ENCODE results near the gene SPDYE9. TPM values are rescaled to one million over a fixed set of nuclear protein-coding genes. Genes with fewer than 3 reads are reported as not detected.
"Not testable (repeated sequence)": the region's sequence is repeated elsewhere in the genome, so short reads cannot be mapped to it uniquely, and the experiment has no call there.

Gene SPDYE9
- total RNA-seq, 5 donors from 2014 or later (not counting 1 experiment from before 2014, with no cell fraction given) = not detected

DNA sequence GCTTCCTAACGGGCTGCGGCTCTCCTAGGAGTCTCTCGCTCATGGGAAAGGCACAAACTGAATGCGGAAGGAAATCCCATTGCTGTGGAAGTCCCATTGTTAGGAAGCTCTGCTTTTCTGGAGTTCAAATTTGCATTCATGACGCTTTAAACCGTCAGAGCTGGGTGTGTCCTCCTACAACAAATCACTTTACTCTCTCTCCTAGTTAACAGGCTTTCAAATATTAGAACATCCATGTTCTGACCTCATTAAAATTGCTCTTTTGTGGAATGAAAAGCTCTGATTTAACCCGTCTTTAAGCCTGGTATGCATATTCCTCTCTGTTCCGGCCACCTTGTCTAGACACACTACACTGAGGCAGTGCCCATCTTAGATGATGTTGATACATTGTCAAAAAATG lies 28.0 kb downstream of the SPDYE9 start, which contains the start of gene SPDYE11:
TSS of gene SPDYE11 (minus strand) at position 101 of the 400 bp plus-strand sequence. CDS start 1,800 bp downstream, outside the sequence.
- POLR2A ChIA-PET; ATAC-seq (replicated peaks in 1 of 4); H3K27me3 ChIP-seq (replicated peaks in 1 of 2; ENCODE audit: control insufficient read depth in 2 of 2, extremely low read depth in 1 of 2, insufficient read depth in 2 of 2, low read length in 1 of 2); H3K27ac ChIP-seq (ENCODE audit: low read length); H3K4me1 Mint-ChIP-seq; H3K9me3 Mint-ChIP-seq; H3K36me3 ChIP-seq (ENCODE audit: control insufficient read depth in 2 of 2, extremely low read depth in 1 of 2, insufficient read depth in 1 of 2, low read length in 1 of 2); CTCF ChIA-PET; H3K27me3 Mint-ChIP-seq; H3K4me1 ChIP-seq (ENCODE audit: control insufficient read depth in 1 of 2, extremely low read depth in 1 of 2, insufficient read depth in 2 of 2, low read length in 2 of 2); H3K36me3 Mint-ChIP-seq; DNase-seq; H3K9me3 ChIP-seq; H3K4me3 ChIP-seq (ENCODE audit: control insufficient read depth in 1 of 2, extremely low read depth in 1 of 2, low read length in 1 of 2); H3K27ac Mint-ChIP-seq; H3K4me3 Mint-ChIP-seq: not testable (repeated sequence)
- no CpG with 5 or more reads among the region's 8 CpGs for WGBS (ENCODE audit: insufficient coverage)

DNA sequence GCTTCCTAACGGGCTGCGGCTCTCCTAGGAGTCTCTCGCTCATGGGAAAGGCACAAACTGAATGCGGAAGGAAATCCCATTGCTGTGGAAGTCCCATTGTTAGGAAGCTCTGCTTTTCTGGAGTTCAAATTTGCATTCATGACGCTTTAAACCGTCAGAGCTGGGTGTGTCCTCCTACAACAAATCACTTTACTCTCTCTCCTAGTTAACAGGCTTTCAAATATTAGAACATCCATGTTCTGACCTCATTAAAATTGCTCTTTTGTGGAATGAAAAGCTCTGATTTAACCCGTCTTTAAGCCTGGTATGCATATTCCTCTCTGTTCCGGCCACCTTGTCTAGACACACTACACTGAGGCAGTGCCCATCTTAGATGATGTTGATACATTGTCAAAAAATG lies 56.2 kb downstream of the SPDYE9 start, which contains the start of gene SPDYE8:
TSS of gene SPDYE8 (minus strand) at position 101 of the 400 bp plus-strand sequence. CDS start 1,800 bp downstream, outside the sequence.
- CTCF ChIA-PET; ATAC-seq (replicated peaks in 1 of 4); H3K4me1 ChIP-seq (ENCODE audit: control insufficient read depth in 1 of 2, extremely low read depth in 1 of 2, insufficient read depth in 2 of 2, low read length in 2 of 2); H3K4me3 Mint-ChIP-seq; H3K27me3 ChIP-seq (replicated peaks in 1 of 2; ENCODE audit: control insufficient read depth in 2 of 2, extremely low read depth in 1 of 2, insufficient read depth in 2 of 2, low read length in 1 of 2); H3K9me3 ChIP-seq; DNase-seq; H3K4me3 ChIP-seq (ENCODE audit: control insufficient read depth in 1 of 2, extremely low read depth in 1 of 2, low read length in 1 of 2); H3K9me3 Mint-ChIP-seq; H3K27me3 Mint-ChIP-seq; H3K4me1 Mint-ChIP-seq; POLR2A ChIA-PET; H3K36me3 Mint-ChIP-seq; H3K27ac ChIP-seq (ENCODE audit: low read length); H3K27ac Mint-ChIP-seq; H3K36me3 ChIP-seq (ENCODE audit: control insufficient read depth in 2 of 2, extremely low read depth in 1 of 2, insufficient read depth in 1 of 2, low read length in 1 of 2): not testable (repeated sequence)
- WGBS (ENCODE audit: insufficient coverage) = no CpG with 5 or more reads among the region's 8 CpGs

Other genes with a start within 250 kb of the SPDYE9 start
- gene POM121, start 160.9 kb downstream of the SPDYE9 start, total RNA-seq = 10 to 100 TPM; 58.4 to 68.6 (median 65.9) TPM
- 1 to 10 TPM; 2.7 to 8.3 (median 5.5) TPM for gene TRIM74, start 116.6 kb downstream of the SPDYE9 start, total RNA-seq
- gene SPDYE8, start 56.3 kb downstream of the SPDYE9 start, total RNA-seq = not detected
- not detected for gene SPDYE11, start 28.1 kb downstream of the SPDYE9 start, total RNA-seq
- 10 to 100 TPM; 33.1 to 68.3 (median 63.8) TPM for gene NSUN5, start 222.8 kb upstream of the SPDYE9 start, total RNA-seq
- not detected for gene TRIM50, start 242.0 kb upstream of the SPDYE9 start, total RNA-seq
- gene FKBP6, start 242.1 kb upstream of the SPDYE9 start, total RNA-seq = not detected